ENCODE data around the gene DNAJC13. TPM values are rescaled to one million over a fixed set of nuclear protein-coding genes. Genes with fewer than 3 reads are reported as not detected.
"Not testable (repeated sequence)": the region's sequence is repeated elsewhere in the genome, so short reads cannot be mapped to it uniquely, and the experiment has no call there.

The DNAJC13 gene
- total RNA-seq, 1 experiment from 2014 or later: 28.5 TPM

DNA sequence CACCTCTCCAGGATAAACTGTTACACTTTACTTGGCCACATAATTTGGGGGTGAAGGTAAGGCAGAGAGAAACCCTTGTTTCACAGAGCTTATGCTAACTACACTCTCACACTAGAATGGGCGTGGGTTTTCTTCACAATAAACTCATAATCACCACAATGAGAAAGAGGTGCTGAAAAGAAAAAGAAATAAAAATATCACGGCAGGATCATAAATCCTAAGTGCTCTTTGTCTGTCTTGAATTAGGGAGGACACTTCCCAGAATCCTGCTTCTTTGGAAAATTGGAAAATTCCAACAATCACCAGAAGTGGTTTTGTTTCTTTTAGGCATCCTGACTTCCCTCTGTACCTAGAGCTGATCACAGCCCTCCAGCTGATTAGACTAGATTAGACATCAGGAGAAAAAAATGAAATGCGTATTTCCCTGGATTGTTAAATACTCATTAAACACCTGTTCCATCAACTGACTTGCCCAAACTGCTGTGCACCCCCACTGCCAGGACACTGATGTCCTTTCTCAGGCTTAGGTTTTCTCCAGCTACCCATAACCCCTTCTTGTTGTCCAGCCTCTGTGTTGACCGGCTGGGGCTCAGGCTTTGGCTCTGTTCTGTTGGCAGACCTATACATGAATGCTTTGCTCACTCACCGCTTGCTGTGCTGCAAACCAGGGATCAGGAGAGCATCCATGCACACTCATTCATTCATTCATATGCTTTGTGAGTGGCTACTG, 138.2 kb downstream of the DNAJC13 start:
- peaks cover 23% of the 10 kb centered on the region for H3K4me1 Mint-ChIP-seq
- peaks cover 4% of the 10 kb centered on the region; the same call in 1 of the 2 replicates for H3K36me3 Mint-ChIP-seq
- TF ChIP-seq, protein P1, sequence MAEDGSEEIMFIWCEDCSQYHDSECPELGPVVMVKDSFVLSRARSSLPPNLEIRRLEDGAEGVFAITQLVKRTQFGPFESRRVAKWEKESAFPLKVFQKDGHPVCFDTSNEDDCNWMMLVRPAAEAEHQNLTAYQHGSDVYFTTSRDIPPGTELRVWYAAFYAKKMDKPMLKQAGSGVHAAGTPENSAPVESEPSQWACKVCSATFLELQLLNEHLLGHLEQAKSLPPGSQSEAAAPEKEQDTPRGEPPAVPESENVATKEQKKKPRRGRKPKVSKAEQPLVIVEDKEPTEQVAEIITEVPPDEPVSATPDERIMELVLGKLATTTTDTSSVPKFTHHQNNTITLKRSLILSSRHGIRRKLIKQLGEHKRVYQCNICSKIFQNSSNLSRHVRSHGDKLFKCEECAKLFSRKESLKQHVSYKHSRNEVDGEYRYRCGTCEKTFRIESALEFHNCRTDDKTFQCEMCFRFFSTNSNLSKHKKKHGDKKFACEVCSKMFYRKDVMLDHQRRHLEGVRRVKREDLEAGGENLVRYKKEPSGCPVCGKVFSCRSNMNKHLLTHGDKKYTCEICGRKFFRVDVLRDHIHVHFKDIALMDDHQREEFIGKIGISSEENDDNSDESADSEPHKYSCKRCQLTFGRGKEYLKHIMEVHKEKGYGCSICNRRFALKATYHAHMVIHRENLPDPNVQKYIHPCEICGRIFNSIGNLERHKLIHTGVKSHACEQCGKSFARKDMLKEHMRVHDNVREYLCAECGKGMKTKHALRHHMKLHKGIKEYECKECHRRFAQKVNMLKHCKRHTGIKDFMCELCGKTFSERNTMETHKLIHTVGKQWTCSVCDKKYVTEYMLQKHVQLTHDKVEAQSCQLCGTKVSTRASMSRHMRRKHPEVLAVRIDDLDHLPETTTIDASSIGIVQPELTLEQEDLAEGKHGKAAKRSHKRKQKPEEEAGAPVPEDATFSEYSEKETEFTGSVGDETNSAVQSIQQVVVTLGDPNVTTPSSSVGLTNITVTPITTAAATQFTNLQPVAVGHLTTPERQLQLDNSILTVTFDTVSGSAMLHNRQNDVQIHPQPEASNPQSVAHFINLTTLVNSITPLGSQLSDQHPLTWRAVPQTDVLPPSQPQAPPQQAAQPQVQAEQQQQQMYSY (CRISPR knock-in tag; IDR thresholded peaks at IDR 0.05): no peak
- TF ChIP-seq ZNF423 (CRISPR knock-in tag; IDR thresholded peaks at IDR 0.05): no peak
- TF ChIP-seq ESRRA (CRISPR knock-in tag; IDR thresholded peaks at IDR 0.05; ENCODE audit: borderline replicate concordance): no peak
- H3K4me3 Mint-ChIP-seq: no peak overlapping the region
- no peaks in the 10 kb centered on the region for H3K27me3 Mint-ChIP-seq (ENCODE audit: low read depth)
- DNase-seq (ENCODE audit: low spot score): no peak
- no peak for ATAC-seq
- 0 out of 2 replicates have a peak overlapping the region, but pooled peaks have one; percentile 1 for H3K27ac Mint-ChIP-seq
- ChIA-PET POLR2A (no interaction called here), CTCF (no interaction called here)
- H3K9me3 Mint-ChIP-seq: no peaks in the 10 kb centered on the region

DNA sequence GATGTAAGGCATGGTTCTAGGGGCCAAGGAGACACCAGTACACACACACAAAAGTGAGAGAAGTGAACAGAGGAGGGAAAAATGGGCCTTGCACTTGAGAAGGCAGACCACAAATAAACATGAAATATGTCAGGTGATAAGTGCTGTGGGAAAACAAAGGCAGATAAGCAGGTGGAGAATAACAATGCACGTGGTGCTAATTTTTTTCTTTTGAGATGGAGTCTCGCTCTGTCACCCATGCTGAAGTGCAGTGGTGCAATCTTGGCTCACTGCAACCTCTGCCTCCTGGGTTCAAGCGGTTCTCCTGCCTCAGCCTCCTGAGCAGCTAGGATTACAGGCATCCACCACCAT, 138.7 kb downstream of the DNAJC13 start:
- Mint-ChIP-seq H3K27ac (0 out of 2 replicates have a peak overlapping the region, but pooled peaks have one; percentile 1), H3K4me1 (peaks cover 28% of the 10 kb centered on the region)
- H3K9me3 Mint-ChIP-seq; ATAC-seq; H3K27me3 Mint-ChIP-seq (ENCODE audit: low read depth); H3K36me3 Mint-ChIP-seq; H3K4me3 Mint-ChIP-seq; DNase-seq (ENCODE audit: low spot score); CTCF ChIA-PET; POLR2A ChIA-PET: not testable (repeated sequence)

DNA sequence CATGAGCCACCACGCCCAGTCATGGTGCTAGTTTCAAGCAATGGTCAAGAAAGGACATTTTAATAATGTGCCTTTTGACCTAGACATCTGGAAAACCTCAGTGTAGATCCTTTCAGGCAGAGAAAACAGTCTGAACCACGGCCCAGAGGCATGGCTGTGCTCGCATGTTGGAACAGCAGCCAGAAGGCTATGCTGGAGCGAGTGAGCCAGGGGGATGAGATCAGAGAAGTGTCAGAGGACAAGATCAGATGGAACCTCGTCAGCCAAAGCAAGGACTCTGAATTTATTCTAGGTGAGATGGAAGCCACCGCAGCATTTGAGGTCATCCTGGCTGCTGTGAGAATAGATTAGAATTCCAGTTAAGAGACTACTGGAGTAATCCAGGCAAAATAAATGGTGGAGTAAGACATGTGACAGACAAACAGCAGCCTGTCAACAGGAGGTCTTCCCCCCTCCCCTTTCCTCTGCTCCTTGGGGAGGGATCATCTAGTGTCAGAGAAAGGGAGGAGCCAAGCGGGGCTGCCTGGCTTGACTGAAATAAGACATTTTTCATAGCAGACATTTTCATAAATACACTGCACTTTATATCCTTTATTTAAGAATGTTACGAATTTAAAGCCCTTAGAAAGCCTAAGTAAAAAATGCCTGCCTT, 139.3 kb downstream of the DNAJC13 start:
- ChIA-PET POLR2A (no interaction called here), CTCF (interaction anchor here (1.6 kb wide), 1 partner anchor 20 kb away, joined by 3 read pairs; no protein-coding TSS in a partner anchor)
- TF ChIP-seq MYBL2 (CRISPR knock-in tag; IDR thresholded peaks at IDR 0.05) (no peak), NR3C1 (CRISPR knock-in tag; conservative IDR thresholded peaks at IDR 0.05; ENCODE audit: low read depth) (no peak), RORB (CRISPR knock-in tag; IDR thresholded peaks at IDR 0.05) (no peak)
- TF ChIP-seq, protein P2, sequence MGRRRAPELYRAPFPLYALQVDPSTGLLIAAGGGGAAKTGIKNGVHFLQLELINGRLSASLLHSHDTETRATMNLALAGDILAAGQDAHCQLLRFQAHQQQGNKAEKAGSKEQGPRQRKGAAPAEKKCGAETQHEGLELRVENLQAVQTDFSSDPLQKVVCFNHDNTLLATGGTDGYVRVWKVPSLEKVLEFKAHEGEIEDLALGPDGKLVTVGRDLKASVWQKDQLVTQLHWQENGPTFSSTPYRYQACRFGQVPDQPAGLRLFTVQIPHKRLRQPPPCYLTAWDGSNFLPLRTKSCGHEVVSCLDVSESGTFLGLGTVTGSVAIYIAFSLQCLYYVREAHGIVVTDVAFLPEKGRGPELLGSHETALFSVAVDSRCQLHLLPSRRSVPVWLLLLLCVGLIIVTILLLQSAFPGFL (CRISPR knock-in tag; IDR thresholded peaks at IDR 0.05; ENCODE audit: borderline replicate concordance): no peak
- ATAC-seq: 0 out of 2 replicates have a peak, but pooled peaks have one; percentile 14
- Mint-ChIP-seq H3K4me1 (peaks cover 29% of the 10 kb centered on the region), H3K4me3 (no peak overlapping the region), H3K27me3 (ENCODE audit: low read depth) (no peaks in the 10 kb centered on the region), H3K36me3 (peaks cover 4% of the 10 kb centered on the region; the same call in 1 of the 2 replicates), H3K27ac (no peak overlapping the region), H3K9me3 (no peaks in the 10 kb centered on the region)
- no peak for DNase-seq (ENCODE audit: low spot score)

DNA sequence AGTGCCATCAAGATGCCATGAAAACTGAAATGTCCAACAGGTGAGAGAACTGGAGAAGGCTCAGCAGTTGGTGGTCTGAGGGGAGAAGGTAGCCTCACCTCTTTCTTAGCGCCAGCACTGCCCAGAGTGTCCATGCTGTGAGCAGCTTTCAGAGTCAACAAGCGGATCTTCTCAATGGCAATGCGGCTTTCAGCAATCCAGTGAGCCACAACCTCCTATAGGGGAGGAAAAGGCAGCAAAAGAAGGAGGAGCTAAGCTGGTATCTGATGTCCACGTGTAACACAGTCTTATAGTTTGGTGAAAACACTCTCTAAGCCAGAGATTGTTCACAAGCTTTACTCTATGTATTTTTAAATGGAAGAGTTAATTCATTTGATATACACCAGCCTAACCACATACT, 143.7 kb downstream of the DNAJC13 start:
- Mint-ChIP-seq H3K27me3 (ENCODE audit: low read depth) (no peaks in the 10 kb centered on the region), H3K27ac (peak overlapping the region; percentile 3; the same call in 1 of the 2 replicates), H3K4me1 (peaks cover 13% of the 10 kb centered on the region), H3K36me3 (peaks cover 11% of the 10 kb centered on the region; the same call in 1 of the 2 replicates), H3K4me3 (no peak overlapping the region), H3K9me3 (peaks cover 8% of the 10 kb centered on the region)
- ChIA-PET POLR2A (interaction anchor here (0.5 kb wide), 1 partner anchor 217 kb away, joined by 3 read pairs; no protein-coding TSS in a partner anchor), CTCF (interaction anchor here (1.0 kb wide), 1 partner anchor 25 kb away, joined by 4 read pairs; no protein-coding TSS in a partner anchor)
- DNase-seq (ENCODE audit: low spot score) (no peak), ATAC-seq (peak; percentile 88)
- TF ChIP-seq, protein P3, sequence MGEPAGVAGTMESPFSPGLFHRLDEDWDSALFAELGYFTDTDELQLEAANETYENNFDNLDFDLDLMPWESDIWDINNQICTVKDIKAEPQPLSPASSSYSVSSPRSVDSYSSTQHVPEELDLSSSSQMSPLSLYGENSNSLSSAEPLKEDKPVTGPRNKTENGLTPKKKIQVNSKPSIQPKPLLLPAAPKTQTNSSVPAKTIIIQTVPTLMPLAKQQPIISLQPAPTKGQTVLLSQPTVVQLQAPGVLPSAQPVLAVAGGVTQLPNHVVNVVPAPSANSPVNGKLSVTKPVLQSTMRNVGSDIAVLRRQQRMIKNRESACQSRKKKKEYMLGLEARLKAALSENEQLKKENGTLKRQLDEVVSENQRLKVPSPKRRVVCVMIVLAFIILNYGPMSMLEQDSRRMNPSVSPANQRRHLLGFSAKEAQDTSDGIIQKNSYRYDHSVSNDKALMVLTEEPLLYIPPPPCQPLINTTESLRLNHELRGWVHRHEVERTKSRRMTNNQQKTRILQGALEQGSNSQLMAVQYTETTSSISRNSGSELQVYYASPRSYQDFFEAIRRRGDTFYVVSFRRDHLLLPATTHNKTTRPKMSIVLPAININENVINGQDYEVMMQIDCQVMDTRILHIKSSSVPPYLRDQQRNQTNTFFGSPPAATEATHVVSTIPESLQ (CRISPR knock-in tag; IDR thresholded peaks at IDR 0.05): no peak
- TF ChIP-seq, protein P4, sequence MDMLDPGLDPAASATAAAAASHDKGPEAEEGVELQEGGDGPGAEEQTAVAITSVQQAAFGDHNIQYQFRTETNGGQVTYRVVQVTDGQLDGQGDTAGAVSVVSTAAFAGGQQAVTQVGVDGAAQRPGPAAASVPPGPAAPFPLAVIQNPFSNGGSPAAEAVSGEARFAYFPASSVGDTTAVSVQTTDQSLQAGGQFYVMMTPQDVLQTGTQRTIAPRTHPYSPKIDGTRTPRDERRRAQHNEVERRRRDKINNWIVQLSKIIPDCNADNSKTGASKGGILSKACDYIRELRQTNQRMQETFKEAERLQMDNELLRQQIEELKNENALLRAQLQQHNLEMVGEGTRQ (CRISPR knock-in tag; IDR thresholded peaks at IDR 0.05): no peak
- no peak for TF ChIP-seq ZNF219 (CRISPR knock-in tag; IDR thresholded peaks at IDR 0.05; ENCODE audit: borderline replicate concordance)
- TF ChIP-seq, protein P5, sequence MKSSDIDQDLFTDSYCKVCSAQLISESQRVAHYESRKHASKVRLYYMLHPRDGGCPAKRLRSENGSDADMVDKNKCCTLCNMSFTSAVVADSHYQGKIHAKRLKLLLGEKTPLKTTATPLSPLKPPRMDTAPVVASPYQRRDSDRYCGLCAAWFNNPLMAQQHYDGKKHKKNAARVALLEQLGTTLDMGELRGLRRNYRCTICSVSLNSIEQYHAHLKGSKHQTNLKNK (CRISPR knock-in tag; IDR thresholded peaks at IDR 0.05): no peak
